Endothelial cell of umbilical vein (primary cell): Measurements from ENCODE around the gene ZBTB44. TPM values are rescaled to one million over a fixed set of nuclear protein-coding genes. Genes with fewer than 3 reads are reported as not detected.
A peak's percentile ranks its signal among the peaks of the same experiment; 100 is the strongest.

Source experiments
- BruUV-seq: library from RNA; stranded (reverse); fragments of 400-500 nt; replicated peaks from 2 replicates; lab custom pipeline; 2021; lab: Mats Ljungman, UMichigan
- CTCF ChIA-PET: fragments of 300-600, 350-600 bp; sonication (Branson Sonifier 250); formaldehyde crosslinking; loops from one replicate; lab custom pipeline; 2021; ENCODE audit warnings: antibody characterized with exemption, inconsistent platforms; lab: Charles Lee
- POLR2A ChIA-PET: fragments of 300-600, 350-600 bp; sonication (Branson Sonifier 250); formaldehyde crosslinking; loops from one replicate; lab custom pipeline; 2021; ENCODE audit warnings: antibody characterized with exemption, inconsistent platforms; lab: Charles Lee
- DNase-seq: peaks from one replicate; pipeline ENCODE4 v3.0.0-alpha.2; 2011; ENCODE audit warnings: low read depth, low spot score
- FAIRE-seq: peaks from 2 replicates; lab custom pipeline; 2011; peaks lifted over from hg19 to GRCh38; lab: Jason Lieb, UNC
- H2AFZ ChIP-seq: 2 replicates; pipeline ENCODE4 v1.6.0; 2012; ENCODE audit warnings: low read depth, low read length, control low read depth, inconsistent platforms
- H3K27ac ChIP-seq: 2 replicates; pipeline ENCODE4 v1.5.1; 2011; ENCODE audit warnings: low read depth, mild to moderate bottlenecking, control low read depth, low read length, moderate library complexity; ENCODE audit not compliant: insufficient read depth
- H3K27me3 ChIP-seq, 2 experiments: 2 replicates each; pipeline versions ENCODE4 v1.6.0 to v1.6.1; 2011; ENCODE audit warnings: low read length in 2 of 2, mixed read lengths in 1 of 2; ENCODE audit not compliant: control insufficient read depth in 2 of 2, insufficient read depth in 2 of 2
- H3K36me3 ChIP-seq, 2 experiments: 2 replicates in 1 of 2; 3 replicates in 1 of 2; pipeline ENCODE4 v1.5.1; 2011; ENCODE audit warnings: low read length in 2 of 2, mild to moderate bottlenecking in 1 of 2, moderate library complexity in 1 of 2; ENCODE audit not compliant: control insufficient read depth in 2 of 2, insufficient read depth in 2 of 2; ENCODE audit errors: extremely low read depth in 1 of 2
- H3K4me1 ChIP-seq: 3 replicates; pipeline ENCODE4 v1.5.1; 2011; ENCODE audit warnings: mild to moderate bottlenecking, low read length; ENCODE audit not compliant: control insufficient read depth, insufficient read depth; ENCODE audit errors: extremely low read depth
- H3K4me2 ChIP-seq: 2 replicates; pipeline ENCODE4 v1.6.1; 2011; ENCODE audit warnings: low read length, control low read depth, mixed read lengths; ENCODE audit not compliant: insufficient read depth
- H3K4me3 ChIP-seq, 3 experiments: fragments of 200-600 bp in 1 of 3; sonication (generic), shearing (Covaris generic) in 1 of 3; replicated peaks in 1 of 3; 2 replicates each; pipeline ENCODE4 v1.5.1; 2011 to 2016; ENCODE audit warnings: control low read depth in 3 of 3, low read length in 3 of 3, mild to moderate bottlenecking in 2 of 3, inconsistent platforms in 1 of 3, low read depth in 1 of 3, moderate library complexity in 1 of 3; ENCODE audit not compliant: insufficient read depth in 1 of 3
- H3K79me2 ChIP-seq: 2 replicates; pipeline ENCODE4 v1.6.0; 2012; ENCODE audit warnings: low read length, inconsistent platforms; ENCODE audit not compliant: control insufficient read depth, insufficient read depth
- H3K9ac ChIP-seq: replicated peaks from 2 replicates; pipeline ENCODE3; 2011; ENCODE audit warnings: low read length, control low read depth; ENCODE audit not compliant: insufficient read depth; ENCODE audit errors: extremely low read depth
- H3K9me1 ChIP-seq: replicated peaks from 3 replicates; pipeline ENCODE4 v1.6.0; 2011; ENCODE audit warnings: mild to moderate bottlenecking, low read length; ENCODE audit not compliant: control insufficient read depth, insufficient read depth; ENCODE audit errors: extremely low read depth
- H3K9me3 ChIP-seq: replicated peaks from 2 replicates; pipeline ENCODE4 v1.5.1; 2012; ENCODE audit warnings: low read length, inconsistent platforms; ENCODE audit not compliant: control insufficient read depth, insufficient read depth
- H4K20me1 ChIP-seq: replicated peaks from 2 replicates; pipeline ENCODE3; 2011; ENCODE audit warnings: mild to moderate bottlenecking, low read length; ENCODE audit not compliant: control insufficient read depth, insufficient read depth; ENCODE audit errors: extremely low read depth
- CTCF ChIP-seq, 2 donors: IDR thresholded peaks; 1 replicate in 1 of 2; 2 replicates in 1 of 2; pipeline ENCODE4 v1.5.1; 2011; ENCODE audit warnings: low read length in 2 of 2, mild to moderate bottlenecking in 2 of 2, moderate library complexity in 2 of 2, control low read depth in 1 of 2, inconsistent platforms in 1 of 2, low read depth in 1 of 2; ENCODE audit not compliant: insufficient read depth in 1 of 2; ENCODE audit errors: extremely low read depth in 1 of 2
- EZH2 ChIP-seq: IDR thresholded peaks from 2 replicates; pipeline ENCODE4 v1.6.1; 2012; ENCODE audit warnings: borderline replicate concordance, low read depth, mild to moderate bottlenecking, moderate library complexity, low read length, inconsistent platforms; ENCODE audit not compliant: severe bottlenecking
- FOS ChIP-seq: IDR thresholded peaks from 2 replicates; pipeline ENCODE4 v1.6.1; 2011; ENCODE audit warnings: mild to moderate bottlenecking, low read length, moderate library complexity, borderline replicate concordance; ENCODE audit not compliant: insufficient read depth
- GATA2 ChIP-seq: IDR thresholded peaks from 2 replicates; pipeline ENCODE4 v1.7.0; 2011; ENCODE audit warnings: low read depth, mild to moderate bottlenecking, moderate library complexity, mixed read lengths, low read length; ENCODE audit not compliant: insufficient read length, insufficient read depth
- JUN ChIP-seq: IDR thresholded peaks from 2 replicates; pipeline ENCODE4 v1.6.1; 2011; ENCODE audit warnings: borderline replicate concordance, low read depth; ENCODE audit not compliant: insufficient read length, insufficient read depth
- MYC ChIP-seq: IDR thresholded peaks from one replicate; pipeline ENCODE4 v1.6.1; 2011; ENCODE audit warnings: mild to moderate bottlenecking, low read depth, low read length
- POLR2A ChIP-seq: IDR thresholded peaks from 2 replicates; pipeline ENCODE4 v1.6.1; 2012; ENCODE audit warnings: low read depth, mild to moderate bottlenecking, control low read depth, low read length
- POLR2AphosphoS5 ChIP-seq: IDR thresholded peaks from 2 replicates; pipeline ENCODE4 v1.6.1; 2012; ENCODE audit warnings: low read depth, mild to moderate bottlenecking, control low read depth, low read length, moderate library complexity; ENCODE audit not compliant: insufficient read depth
- dilution Hi-C: fragments of 300-500 bp; cut with MboI; formaldehyde crosslinking; loops from one replicate; pipeline ENCODE4 v1.15.0; 2019; ENCODE audit warnings: low sequenced_read_pairs; ENCODE audit not compliant: extremely low pct_ligation_motif_present
- intact Hi-C: fragments of 100-400 bp; cut with micrococcal nuclease; formaldehyde crosslinking; loops from one replicate; pipeline ENCODE4 v1.10.0; 2022
- polyA plus RNA-seq, 4 experiments: library from polyadenylated mRNA; depleted of rRNA in 3 of 4; stranded (reverse) in 3 of 4; unstranded in 1 of 4; fragments of >200 nt; gene quantifications; 2 replicates each; pipeline versions ENCODE4 v1.2.1 to v1.2.3, GENCODE V29; 2011 to 2012; ENCODE audit warnings: missing spikeins in 1 of 4
- total RNA-seq: library from RNA; stranded (reverse); gene quantifications from 2 replicates; pipeline ENCODE4 v1.2.3, GENCODE V29; 2021
- TF ChIP-seq, protein P1 (sequence below): IDR thresholded peaks from 2 replicates; pipeline ENCODE4 v1.6.1; 2011; ENCODE audit not compliant: insufficient read depth, insufficient read length

ZBTB44 gene
- total and polyA plus RNA-seq, 2 donors (not counting 3 experiments of a cell fraction or from before 2014, with no cell fraction given) = 8.7 to 24.4 TPM

DNA sequence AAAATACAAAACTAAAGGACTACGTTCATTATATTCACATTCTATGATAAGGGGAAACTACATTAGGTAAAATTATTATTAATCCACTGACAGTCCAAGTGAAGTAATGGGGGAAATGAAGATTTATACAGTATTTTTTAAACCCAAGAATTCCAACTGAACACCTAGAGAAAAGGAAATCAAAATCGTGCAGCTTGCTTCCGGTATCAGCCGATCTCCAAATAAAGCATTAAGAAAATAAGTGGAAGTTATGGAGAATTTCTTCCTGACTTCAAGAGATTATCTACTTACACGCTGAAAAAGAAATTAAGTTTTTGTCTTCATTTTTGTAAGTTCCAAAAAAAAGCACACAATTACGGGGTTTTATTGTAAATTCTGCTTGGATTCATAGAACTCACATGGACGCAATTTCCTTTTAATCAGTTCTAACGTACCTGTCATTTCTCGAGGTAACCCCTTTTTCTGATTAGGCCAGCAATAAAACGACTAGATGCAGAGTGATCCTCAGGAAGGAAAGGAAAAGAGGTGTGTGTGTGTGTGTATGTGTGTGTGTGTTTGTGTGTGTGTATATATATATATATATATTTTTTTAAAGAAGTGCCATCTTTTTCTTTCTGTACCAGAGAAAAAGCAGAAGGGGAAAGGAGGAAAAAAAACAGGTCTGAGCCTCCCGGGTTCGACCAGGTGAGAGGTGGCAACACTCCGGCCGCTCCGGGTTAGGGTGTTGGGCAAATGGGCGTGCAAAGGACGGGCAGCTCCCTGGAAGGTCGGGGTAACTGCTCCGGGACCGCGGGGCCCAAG lies 1.1 kb downstream of the ZBTB44 start:
- no peak overlapping the region for H3K27ac ChIP-seq
- POLR2A ChIA-PET = no interaction called here
- H3K4me1 ChIP-seq = peaks cover 11% of the 10 kb centered on the region
- CTCF ChIA-PET = interaction anchor here (1.2 kb wide), 1 partner anchor 101 kb away, joined by 3 read pairs; no protein-coding TSS in a partner anchor
- TF ChIP-seq MYC (no peak), CTCF (IDR thresholded peaks at IDR 0.05; ENCODE audit: extremely low read depth in 1 of 2, insufficient read depth in 1 of 2, low read depth in 1 of 2, low read length in 2 of 2) (no peak), JUN (no peak), GATA2 (no peak), POLR2AphosphoS5 (no peak), FOS (no peak), POLR2A (no peak), EZH2 (no peak)
- TF ChIP-seq, protein P1, sequence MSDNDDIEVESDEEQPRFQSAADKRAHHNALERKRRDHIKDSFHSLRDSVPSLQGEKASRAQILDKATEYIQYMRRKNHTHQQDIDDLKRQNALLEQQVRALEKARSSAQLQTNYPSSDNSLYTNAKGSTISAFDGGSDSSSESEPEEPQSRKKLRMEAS = no peak
- H3K36me3 ChIP-seq = no peaks in the 10 kb centered on the region
- peak overlapping the region; percentile 51 to 97 (median 71) for H3K4me3 ChIP-seq
- TSS peak; percentile 39 for BruUV-seq
- H3K4me2 ChIP-seq = peak overlapping the region; percentile 79
- peaks cover 13% of the 10 kb centered on the region for H3K79me2 ChIP-seq
- intact Hi-C loops (loop anchor here (2.0 to 10.0 kb wide), 4 partner anchors 119 to 581 kb away; partner anchors contain the start of gene NFRKB), dilution Hi-C loops (no loop called here)
- FAIRE-seq (peak; percentile 8), DNase-seq (peak; percentile 28)
- peak overlapping the region; percentile 39 for H2AFZ ChIP-seq
- no peaks in the 10 kb centered on the region for H3K9me3 ChIP-seq
- H3K9ac ChIP-seq = peak overlapping the region; percentile 54
- H3K27me3 ChIP-seq = peaks cover 0 to 6% of the 10 kb centered on the region in 2 experiments
- no peaks in the 10 kb centered on the region for H4K20me1 ChIP-seq
- H3K9me1 ChIP-seq = no peaks in the 10 kb centered on the region
